Motor neuron (in vitro differentiated cells): ENCODE results near the gene MORN1. TPM values are rescaled to one million over a fixed set of nuclear protein-coding genes. Genes with fewer than 3 reads are reported as not detected.

ENCODE experiments used
- ATAC-seq, 8 experiments: fragments of 200-7000 bp; cut with Tn5 transposase; replicated peaks in 6 of 8; 2 replicates each; pipeline ENCODE4 v1.8.0; 2021; ENCODE audit warnings: mild to moderate bottlenecking in 8 of 8, moderate library complexity in 8 of 8
- H3K27ac ChIP-seq, 2 donors: fragments of 250-450 bp; sonication (Bioruptor Pico); 2 replicates each; pipeline ENCODE4 v1.9.0; 2021; ENCODE audit warnings: antibody characterized with exemption in 2 of 2, mild to moderate bottlenecking in 2 of 2, moderate library complexity in 1 of 2
- H3K4me1 ChIP-seq, 2 donors: fragments of 250-450 bp; sonication (Bioruptor Pico); replicated peaks in 1 of 2; 2 replicates each; pipeline ENCODE4 v1.6.1; 2021; ENCODE audit warnings: antibody characterized with exemption in 2 of 2, mild to moderate bottlenecking in 2 of 2, moderate library complexity in 1 of 2
- H3K4me3 ChIP-seq, 5 donors: fragments of 250-450 bp; sonication (Bioruptor Pico); 2 replicates each; pipeline ENCODE4 v1.9.0; 2021; ENCODE audit warnings: antibody characterized with exemption in 5 of 5, mild to moderate bottlenecking in 5 of 5, moderate library complexity in 4 of 5
- WGBS, 10 experiments: fragments of 450-650 bp; shearing (Covaris generic); methylation state at CpG; one replicate each; pipeline ENCODE4 v1.0.0; 2022; 5-methylcytosine and 5-hydroxymethylcytosine counted together
- in situ Hi-C, 9 experiments: fragments of 400-800 bp; cut with MboI; loops; one replicate each; pipeline ENCODE4 v1.15.0; 2021; ENCODE audit warnings: low sequenced_read_pairs in 9 of 9, low pct_unique_long_range_greater_than_20kb in 2 of 9; ENCODE audit not compliant: unreplicated experiment in 9 of 9
- total RNA-seq, 8 experiments: library from RNA; unstranded; fragments of 300-600 nt; gene quantifications; 2 replicates each; pipeline versions ENCODE4 v1.2.3 to v1.2.4, GENCODE V29; 2022

Gene MORN1
- total RNA-seq, 8 experiments from 2014 or later, result 13.5 to 28.6 (median 21.8) TPM

DNA sequence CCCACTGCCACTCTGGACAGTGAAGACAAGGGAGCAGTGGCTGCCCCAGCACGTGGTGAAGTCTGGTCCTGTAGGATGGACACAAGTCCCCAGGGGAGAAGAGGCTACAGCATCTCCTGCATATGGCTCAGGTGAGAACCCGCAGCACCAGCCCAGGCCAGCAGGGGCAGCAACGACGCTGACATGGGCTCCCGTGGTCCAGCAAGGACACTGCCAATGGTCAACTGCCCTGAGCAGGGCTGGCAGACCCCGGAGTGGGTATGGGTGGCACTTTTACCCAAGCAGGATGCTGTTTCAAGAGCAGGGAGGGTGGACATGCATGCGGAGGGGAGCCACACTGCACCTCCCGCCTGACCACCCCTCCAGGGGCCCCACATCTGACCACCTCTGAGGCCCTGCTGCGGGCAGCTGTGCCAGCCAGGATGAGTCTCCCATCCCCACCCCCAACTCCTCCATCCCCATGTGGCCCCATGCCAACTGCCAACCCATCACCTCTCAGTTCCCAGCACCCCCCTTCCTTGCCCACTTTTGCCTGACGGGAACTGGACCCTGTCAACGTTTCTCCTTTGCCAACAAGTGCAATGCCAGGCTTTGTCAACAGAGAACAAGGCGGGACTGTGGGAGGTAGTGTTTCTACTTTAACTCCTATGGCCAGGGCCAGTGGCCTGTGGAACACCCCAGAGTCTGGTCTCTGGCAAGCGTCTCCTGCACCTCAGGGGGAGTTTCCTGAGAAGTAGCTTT, 8.6 kb downstream of the MORN1 start:
- Histone ChIP-seq H3K4me1 (peaks cover 5 to 7% of the 10 kb centered on the region in 2 donors), H3K27ac (no peak overlapping the region), H3K4me3 (no peak overlapping the region)
- in situ Hi-C loops, result loop anchor here in 5 of 9 experiments (10.0 to 25.0 kb wide), 3 partner anchors 170 to 195 kb away; partner anchors contain the start of gene FAAP20 (in 4 of the 5)
- 7 to 91% (median 83%) methylated on average over 1 to 4 of the region's 13 CpGs; no CpG with 5 or more reads in 7 of the 10 experiments for WGBS, 10 experiments
- peak; percentile 5 to 42 (median 16) for ATAC-seq

DNA sequence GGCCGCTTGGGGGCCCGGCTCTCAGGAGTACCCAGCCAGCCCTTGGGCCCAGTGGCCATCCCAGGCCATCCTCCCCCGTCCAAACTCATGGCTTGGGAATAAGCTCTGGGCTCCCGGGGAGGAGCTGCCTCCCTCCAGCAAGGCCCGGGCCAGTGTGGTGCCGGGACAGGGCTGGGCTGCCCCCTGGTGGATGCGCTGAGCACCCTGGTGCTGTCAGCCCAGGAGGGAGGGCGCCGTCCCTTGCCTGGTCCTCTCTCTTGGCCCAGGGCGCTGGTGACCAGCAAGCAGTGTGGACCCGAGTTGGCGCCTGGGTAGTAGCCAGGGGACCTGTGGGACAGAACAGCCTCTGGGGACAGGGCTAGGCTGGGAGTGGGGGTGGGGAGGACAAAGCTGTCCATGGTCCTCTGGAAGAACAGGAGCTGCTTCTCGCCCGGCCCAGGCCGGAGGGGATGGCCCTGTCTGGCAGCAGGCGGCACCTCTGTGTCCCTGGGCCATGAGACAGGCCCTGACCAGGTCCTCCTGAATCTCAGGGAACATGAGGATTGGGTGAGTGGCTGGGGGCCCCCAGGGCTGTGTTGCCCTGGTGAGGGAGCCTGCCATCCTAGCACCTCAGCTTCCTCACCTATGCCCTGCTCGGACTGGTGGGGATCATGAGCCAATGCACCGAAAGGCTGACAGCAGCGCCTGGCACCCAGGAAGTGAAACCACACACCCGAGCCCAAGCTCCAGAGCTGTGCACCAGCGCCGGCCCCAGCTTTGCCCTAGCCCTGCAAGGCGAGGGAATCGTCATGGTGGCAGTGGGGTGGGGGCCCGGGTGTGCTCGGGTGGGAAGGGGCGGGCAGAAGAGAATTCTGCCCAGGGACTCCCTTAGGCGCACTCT, 9.4 kb downstream of the MORN1 start:
- Histone ChIP-seq H3K27ac (peak overlapping the region in 1 of 2 donors; percentile 18), H3K4me1 (peaks cover 5 to 7% of the 10 kb centered on the region in 2 donors), H3K4me3 (peak overlapping the region in 1 of 5 donors; percentile 8)
- peak; percentile 78 to 97 (median 91) for ATAC-seq
- in situ Hi-C loops, result loop anchor here in 5 of 9 experiments (10.0 to 25.0 kb wide), 3 partner anchors 170 to 195 kb away; partner anchors contain the start of gene FAAP20 (in 4 of the 5)
- 21 to 33% methylated on average over 2 to 3 of the region's 28 CpGs; no CpG with 5 or more reads in 8 of the 10 experiments for WGBS, 10 experiments

DNA sequence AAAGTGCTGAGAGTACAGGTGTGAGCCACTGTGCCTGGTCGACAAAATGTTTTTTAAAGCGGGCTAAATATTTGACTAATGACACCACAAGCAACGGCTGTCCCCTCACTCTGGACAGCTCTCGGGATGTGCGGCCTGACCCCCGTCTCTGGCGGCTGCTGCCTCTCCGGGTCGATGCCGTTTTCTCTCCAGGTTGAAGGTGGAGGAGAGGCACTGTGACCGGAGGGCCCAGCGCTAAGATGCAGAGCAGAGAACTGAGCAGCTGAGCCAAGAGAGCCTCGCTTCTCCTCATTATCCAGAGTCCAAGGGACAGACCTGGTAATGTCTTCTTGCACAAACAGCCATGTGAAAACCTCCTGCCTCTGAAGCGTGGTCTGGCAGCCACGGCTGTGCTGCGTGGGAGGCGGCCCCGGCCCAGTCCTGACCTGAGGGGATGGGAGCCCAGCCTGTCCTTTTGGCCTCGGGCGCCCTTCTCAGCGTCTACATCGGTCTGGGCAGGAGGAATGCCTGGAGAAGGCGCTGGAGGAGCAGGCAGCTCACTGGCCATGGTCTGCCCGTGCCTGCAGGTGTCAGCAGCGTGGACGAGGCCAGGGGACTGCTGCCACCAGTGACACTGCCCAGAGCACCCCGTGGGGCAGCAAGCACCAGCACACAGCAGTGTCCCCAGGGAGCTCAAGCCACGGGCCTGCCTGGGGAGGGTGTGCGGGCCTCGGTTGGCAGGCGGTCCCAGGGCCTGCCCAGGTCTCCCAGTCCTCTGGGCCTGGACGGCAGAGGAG, 10.3 kb downstream of the MORN1 start:
- no peak overlapping the region for H3K27ac ChIP-seq
- 28 to 93% (median 88%) methylated on average over 2 to 23 of the region's 32 CpGs; no CpG with 5 or more reads in 4 of the 10 experiments for WGBS, 10 experiments
- no peak overlapping the region for H3K4me3 ChIP-seq
- H3K4me1 ChIP-seq, result peaks cover 5 to 7% of the 10 kb centered on the region in 2 donors
- in situ Hi-C loops, result loop anchor here in 5 of 9 experiments (10.0 to 25.0 kb wide), 3 partner anchors 169 to 194 kb away; partner anchors contain the start of gene FAAP20 (in 4 of the 5)
- ATAC-seq, result peak; percentile 2 to 12 (median 4)

DNA sequence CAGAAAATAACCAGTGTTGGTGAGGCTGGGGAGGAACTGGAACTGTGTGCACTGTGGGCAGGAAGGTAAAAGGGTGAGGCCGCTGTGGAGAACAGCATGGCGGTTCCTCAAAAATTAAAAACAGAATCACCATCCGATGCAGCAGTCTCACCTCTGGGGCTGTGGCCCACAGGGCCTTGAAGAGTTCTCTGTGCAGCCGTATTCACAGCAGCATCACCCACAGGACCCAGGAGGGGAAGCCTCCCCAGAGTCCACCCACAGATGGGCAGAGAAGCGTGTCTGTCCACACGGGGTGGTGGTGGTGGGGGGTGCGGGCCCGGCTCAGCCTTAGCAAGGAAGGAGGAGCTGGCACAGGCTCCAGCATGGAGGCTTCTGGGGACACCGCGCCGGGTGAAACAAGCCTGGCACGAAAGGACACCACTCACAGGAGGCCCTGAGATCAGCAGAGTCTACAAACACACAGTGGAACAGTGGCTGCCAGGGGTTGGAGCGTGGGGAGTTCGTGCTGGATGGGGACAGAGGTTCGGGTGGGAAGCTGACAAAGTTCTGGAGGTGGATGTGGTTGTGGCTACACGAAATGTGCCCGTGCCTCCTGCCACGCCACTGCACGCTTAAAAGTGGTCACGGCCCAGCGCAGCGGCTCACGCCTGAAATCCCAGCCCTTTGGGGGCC, 11.5 kb downstream of the MORN1 start:
- in situ Hi-C loops, result loop anchor here in 7 of 9 experiments (10.0 to 25.0 kb wide), 3 partner anchors 168 to 193 kb away; partner anchors contain the start of gene FAAP20 (in 6 of the 7)

DNA sequence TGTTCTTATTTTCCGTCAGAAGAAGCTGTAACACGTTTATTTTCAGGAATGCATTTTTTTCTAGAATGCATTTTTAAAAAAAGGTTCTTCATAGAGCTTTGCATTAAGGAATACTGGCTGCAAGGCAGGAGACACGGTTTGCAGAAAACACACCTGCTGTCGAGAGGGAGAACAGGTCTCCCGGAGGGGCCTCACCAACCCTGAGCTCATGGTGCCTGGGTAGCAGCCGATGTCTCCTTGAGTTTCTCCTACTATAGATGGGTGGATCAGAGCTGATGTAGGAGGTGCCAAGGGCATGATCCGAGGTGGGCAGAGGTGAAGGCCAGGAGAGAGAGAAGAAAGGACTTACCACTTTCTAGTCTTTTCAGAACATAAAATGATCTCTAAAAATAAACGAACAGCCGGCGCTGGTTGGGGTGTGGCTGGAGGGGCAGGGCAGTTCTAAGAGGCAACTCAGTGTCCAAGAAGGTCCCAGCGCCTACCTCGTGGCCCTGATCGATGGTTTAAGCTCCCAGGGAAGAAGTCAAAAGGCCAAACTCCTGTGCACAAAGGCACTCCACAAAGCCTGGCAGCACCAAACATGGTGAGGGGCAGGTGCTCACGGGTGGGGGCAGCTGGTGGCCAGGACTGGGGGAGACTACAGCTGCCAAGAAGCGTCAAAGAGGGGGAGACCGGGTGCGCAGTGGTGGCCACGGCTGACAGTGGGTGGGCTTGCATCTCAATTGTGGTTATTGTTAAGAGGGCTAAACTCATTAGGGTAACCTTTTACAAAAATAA, 12.2 kb downstream of the MORN1 start:
- Histone ChIP-seq H3K27ac (no peak overlapping the region), H3K4me1 (peaks cover 7 to 11% of the 10 kb centered on the region in 2 donors), H3K4me3 (no peak overlapping the region)
- ATAC-seq, result no peak
- WGBS, 10 experiments, result 30 to 88% (median 80%) methylated on average over 1 to 17 of the region's 18 CpGs; no CpG with 5 or more reads in 2 of the 10 experiments
- in situ Hi-C loops, result loop anchor here in 6 of 9 experiments (10.0 to 25.0 kb wide), 3 partner anchors 167 to 192 kb away; partner anchors contain the start of gene FAAP20 (in 5 of the 6)

More for the DNA sequence above, 11.5 kb downstream of the MORN1 start:
- H3K4me1 ChIP-seq, result peaks cover 7 to 9% of the 10 kb centered on the region in 2 donors
- 58 to 100% (median 88%) methylated on average over 1 to 11 of the region's 23 CpGs; no CpG with 5 or more reads in 3 of the 10 experiments for WGBS, 10 experiments
- no peak overlapping the region for H3K4me3 ChIP-seq
- no peak for ATAC-seq
- no peak overlapping the region for H3K27ac ChIP-seq

DNA sequence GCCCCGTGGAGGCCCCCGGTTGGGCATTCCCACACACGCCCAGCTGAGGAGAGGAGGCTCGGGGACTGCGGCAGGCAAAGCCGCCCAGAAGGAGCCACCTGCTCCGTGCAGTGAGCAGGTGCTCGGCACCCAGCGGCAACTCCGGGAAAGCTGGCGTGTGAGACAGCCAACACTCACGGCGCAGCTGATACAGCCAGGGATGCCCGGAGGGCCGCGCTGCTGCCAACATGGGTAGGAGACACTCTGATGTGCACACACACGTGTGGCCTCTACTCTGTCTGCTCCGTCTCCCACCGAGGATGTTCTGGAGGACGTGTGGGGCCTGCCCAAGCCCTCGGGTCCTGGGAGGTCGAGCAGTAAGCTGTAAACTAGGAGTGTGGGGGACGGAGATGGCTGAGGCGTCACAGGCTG, 12.9 kb downstream of the MORN1 start:
- no peak overlapping the region for H3K27ac ChIP-seq
- in situ Hi-C loops, result loop anchor here in 6 of 9 experiments (10.0 to 25.0 kb wide), 3 partner anchors 166 to 191 kb away; partner anchors contain the start of gene FAAP20 (in 5 of the 6)
- no peak overlapping the region for H3K4me3 ChIP-seq
- 83 to 93% (median 92%) methylated on average over 2 to 7 of the region's 24 CpGs; no CpG with 5 or more reads in 6 of the 10 experiments for WGBS, 10 experiments
- H3K4me1 ChIP-seq, result peaks cover 7 to 11% of the 10 kb centered on the region in 2 donors
- no peak for ATAC-seq

DNA sequence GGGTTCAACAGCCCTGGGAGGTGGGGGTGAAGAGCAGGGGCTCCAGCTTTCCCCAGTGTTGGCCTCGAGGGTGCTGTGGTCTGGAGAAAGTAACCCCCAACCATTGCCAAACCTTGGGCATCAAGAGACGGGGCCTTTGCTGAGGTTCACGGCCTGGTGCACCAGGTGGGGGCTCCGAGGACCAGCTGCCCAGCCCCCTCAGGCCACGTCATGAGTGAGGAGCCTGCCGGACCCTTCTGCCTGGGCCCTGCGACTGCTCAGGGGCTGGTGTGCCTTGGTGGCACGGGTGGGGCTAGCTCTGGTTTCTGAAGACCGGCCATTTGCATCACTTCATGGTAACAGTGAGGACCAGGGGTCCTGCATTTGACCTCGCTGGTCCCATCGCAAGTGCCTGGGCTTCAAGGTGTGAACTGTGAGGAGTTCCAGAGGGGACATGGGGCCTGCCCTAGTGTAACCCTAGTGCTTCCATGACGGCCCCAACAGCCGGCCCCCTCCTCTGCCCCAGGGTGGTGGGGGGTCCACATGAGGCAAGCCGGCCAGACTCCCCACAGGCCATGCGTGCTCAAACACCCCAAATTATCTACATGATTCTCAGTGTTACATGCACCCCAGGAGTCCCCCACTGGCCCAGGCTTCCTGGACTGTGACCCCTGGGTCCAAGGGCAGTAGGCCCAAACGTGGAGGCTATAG, 13.5 kb downstream of the MORN1 start:
- no peak for ATAC-seq
- 94 to 100% (median 95%) methylated on average over 1 to 6 of the region's 16 CpGs; no CpG with 5 or more reads in 7 of the 10 experiments for WGBS, 10 experiments
- peaks cover 7 to 11% of the 10 kb centered on the region in 2 donors for H3K4me1 ChIP-seq
- H3K4me3 ChIP-seq, result no peak overlapping the region
- in situ Hi-C loops, result loop anchor here in 6 of 9 experiments (10.0 to 25.0 kb wide), 3 partner anchors 166 to 191 kb away; partner anchors contain the start of gene FAAP20 (in 5 of the 6)
- H3K27ac ChIP-seq, result no peak overlapping the region

DNA sequence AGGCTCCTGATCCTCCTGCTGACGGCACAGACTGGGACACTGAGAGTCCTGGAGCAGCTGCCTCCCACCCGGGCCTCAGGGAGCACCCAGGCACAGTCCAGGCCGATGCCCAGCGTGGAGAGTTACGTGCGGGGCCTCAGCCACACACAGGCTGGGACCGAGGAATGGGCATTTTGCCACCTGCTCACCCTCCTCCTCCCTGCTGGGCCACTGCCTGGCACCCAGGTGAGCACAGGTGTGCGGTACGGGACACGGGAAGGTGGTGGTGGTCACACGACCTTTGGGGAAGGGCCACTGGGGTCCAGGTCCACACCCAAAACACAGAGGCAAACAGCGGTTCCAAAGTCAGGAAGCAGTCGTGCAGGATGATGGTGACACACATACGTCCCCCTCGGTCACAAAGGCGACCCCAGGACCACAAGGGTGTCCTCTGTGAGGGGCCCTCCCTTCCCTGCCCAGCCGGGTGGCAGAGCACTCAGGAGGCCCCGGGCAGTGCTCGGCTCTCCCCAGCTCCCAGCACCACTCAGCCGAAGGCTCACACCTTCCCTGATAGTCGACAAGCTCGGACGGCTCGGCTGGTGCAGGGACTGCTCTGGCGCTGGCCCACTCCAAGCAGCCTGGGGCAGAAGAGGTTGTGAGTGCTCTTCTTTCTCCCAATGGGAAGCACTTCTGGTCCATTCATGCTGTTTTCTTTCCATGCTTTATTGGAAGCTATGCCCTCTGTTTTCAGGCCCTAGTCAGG, 14.3 kb downstream of the MORN1 start:
- 78 to 97% (median 86%) methylated on average over 2 to 12 of the region's 25 CpGs; no CpG with 5 or more reads in 3 of the 10 experiments for WGBS, 10 experiments
- ATAC-seq, result no peak
- in situ Hi-C loops, result loop anchor here in 6 of 9 experiments (10.0 to 25.0 kb wide), 3 partner anchors 165 to 190 kb away; partner anchors contain the start of gene FAAP20 (in 5 of the 6)
- Histone ChIP-seq H3K4me1 (peaks cover 7 to 11% of the 10 kb centered on the region in 2 donors), H3K27ac (no peak overlapping the region), H3K4me3 (no peak overlapping the region)

DNA sequence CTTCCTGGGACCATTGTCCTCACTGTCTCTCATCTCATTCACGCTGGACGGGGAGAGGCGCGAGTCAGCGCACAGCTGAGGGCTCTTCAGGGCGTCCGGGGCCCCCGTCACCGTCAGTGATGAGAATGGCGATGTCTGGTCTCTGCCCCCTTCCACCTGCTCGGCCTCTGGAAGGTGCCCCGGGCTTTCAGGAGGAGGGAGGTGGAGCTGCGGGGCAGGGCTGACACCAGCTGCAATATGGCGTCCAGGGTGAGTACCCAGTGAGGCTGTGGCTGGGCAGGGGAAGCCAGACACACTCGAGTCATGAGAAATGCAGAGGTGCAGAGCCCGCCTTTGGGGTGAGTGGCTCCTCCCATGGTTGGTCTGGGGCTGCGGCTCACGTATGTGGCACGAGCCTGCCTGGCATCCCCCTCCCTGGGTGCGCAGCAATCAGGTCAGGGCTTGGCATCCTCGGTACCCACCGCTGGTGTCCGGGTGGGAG, 15.1 kb downstream of the MORN1 start:
- no peak for ATAC-seq
- H3K4me3 ChIP-seq, result no peak overlapping the region
- no peak overlapping the region for H3K27ac ChIP-seq
- H3K4me1 ChIP-seq, result peaks cover 0 to 6% of the 10 kb centered on the region in 2 donors
- in situ Hi-C loops, result loop anchor here in 6 of 9 experiments (10.0 to 25.0 kb wide), 3 partner anchors 164 to 189 kb away; partner anchors contain the start of gene FAAP20 (in 5 of the 6)
- 20 to 94% (median 91%) methylated on average over 1 to 12 of the region's 23 CpGs; no CpG with 5 or more reads in 6 of the 10 experiments for WGBS, 10 experiments
